ENCODE results near the gene RELL2.

The RELL2 gene

GRCh38 chr5:141683596-141684141 lies 46.9 kb downstream of the RELL2 start:
- Histone ChIP-seq H3K27me3 (ENCODE audit: insufficient read depth, poor library complexity, severe bottlenecking) (no peaks in the 10 kb centered on the region), H3K27ac (replicated peaks) (peak overlapping the region; percentile 82), H3K4me3 (replicated peaks; ENCODE audit: insufficient read depth, low read length) (no peak overlapping the region)
- TF ChIP-seq REST (IDR thresholded peaks at IDR 0.05; ENCODE audit: insufficient replicate concordance, low read depth) (no peak), CTCF (IDR thresholded peaks at IDR 0.05; ENCODE audit: insufficient read depth, low read length) (no peak), POLR2AphosphoS5 (IDR thresholded peaks at IDR 0.05; ENCODE audit: low read depth) (no peak), GABPA (IDR thresholded peaks at IDR 0.05; ENCODE audit: low read depth) (no peak), SPI1 (IDR thresholded peaks at IDR 0.05; ENCODE audit: borderline replicate concordance, low read depth) (no peak)
- no peak for DNase-seq (ENCODE audit: low read depth in 1 of 2, low spot score in 1 of 2)

- H3K27me3 ChIP-seq (ENCODE audit: insufficient read depth, poor library complexity, severe bottlenecking): no peaks in the 10 kb centered on the region
- DNase-seq (ENCODE audit: low read depth in 1 of 2, low spot score in 1 of 2): no peak
- TF ChIP-seq SPI1 (IDR thresholded peaks at IDR 0.05; ENCODE audit: borderline replicate concordance, low read depth): no peak
- no peak for TF ChIP-seq CTCF (IDR thresholded peaks at IDR 0.05; ENCODE audit: insufficient read depth, low read length)
- TF ChIP-seq GABPA (IDR thresholded peaks at IDR 0.05; ENCODE audit: low read depth): no peak
- no peak for TF ChIP-seq REST (IDR thresholded peaks at IDR 0.05; ENCODE audit: insufficient replicate concordance, low read depth)
- TF ChIP-seq POLR2AphosphoS5 (IDR thresholded peaks at IDR 0.05; ENCODE audit: low read depth): no peak
- no peak overlapping the region for H3K27ac ChIP-seq (replicated peaks)
- no peak overlapping the region for H3K4me3 ChIP-seq (replicated peaks; ENCODE audit: insufficient read depth, low read length)
Observed at GRCh38 chr5:141685591-141685990, 48.8 kb downstream of the RELL2 start.

GRCh38 chr5:141686648-141687416 lies 50.0 kb downstream of the RELL2 start:
- no peak overlapping the region for H3K4me3 ChIP-seq (replicated peaks; ENCODE audit: insufficient read depth, low read length)
- DNase-seq (ENCODE audit: low read depth in 1 of 2, low spot score in 1 of 2): no peak
- H3K27ac ChIP-seq (replicated peaks): no peak overlapping the region
- H3K27me3 ChIP-seq (ENCODE audit: insufficient read depth, poor library complexity, severe bottlenecking): no peaks in the 10 kb centered on the region
- TF ChIP-seq CTCF (IDR thresholded peaks at IDR 0.05; ENCODE audit: insufficient read depth, low read length) (no peak), GABPA (IDR thresholded peaks at IDR 0.05; ENCODE audit: low read depth) (no peak), SPI1 (IDR thresholded peaks at IDR 0.05; ENCODE audit: borderline replicate concordance, low read depth) (no peak)
